NCI-H1436 (cell line): Measurements from ENCODE around the gene EDN1.
"Not testable (repeated sequence)": the region's sequence is repeated elsewhere in the genome, so short reads cannot be mapped to it uniquely, and the experiment has no call there.

Experiments used
- DNase-seq: peaks from one replicate; lab custom pipeline; 2025; lab: John Stamatoyannopoulos, UW

EDN1 gene

GRCh38 chr6:12294851-12295536 lies 4.8 kb downstream of the EDN1 start:
- DNase-seq: no peak

GRCh38 chr6:12295558-12296254 lies 5.5 kb downstream of the EDN1 start:
- no peak for DNase-seq

GRCh38 chr6:12296255-12296573 lies 6.1 kb downstream of the EDN1 start:
- DNase-seq: no peak

GRCh38 chr6:12296604-12297003 lies 6.4 kb downstream of the EDN1 start:
- no peak for DNase-seq

- DNase-seq: no peak
Measured at GRCh38 chr6:12297363-12298016, 7.3 kb downstream of the EDN1 start.

- DNase-seq: no peak
Measured at GRCh38 chr6:12298017-12298978, 8.1 kb downstream of the EDN1 start.

GRCh38 chr6:12298995-12299394 lies 8.8 kb downstream of the EDN1 start:
- DNase-seq: no peak

- DNase-seq: no peak
Measured at GRCh38 chr6:12301018-12301417, 10.9 kb downstream of the EDN1 start.

- DNase-seq: no peak
Measured at GRCh38 chr6:12304487-12304886, 14.3 kb downstream of the EDN1 start.

- DNase-seq: no peak
Measured at GRCh38 chr6:12309070-12309469, 18.9 kb downstream of the EDN1 start.

GRCh38 chr6:12311106-12311505 lies 20.9 kb downstream of the EDN1 start:
- no peak for DNase-seq

- no peak for DNase-seq
Measured at GRCh38 chr6:12312736-12313135, 22.6 kb downstream of the EDN1 start.

GRCh38 chr6:12313306-12313991 lies 23.3 kb downstream of the EDN1 start:
- no peak for DNase-seq

GRCh38 chr6:12313992-12314589 lies 23.9 kb downstream of the EDN1 start:
- DNase-seq: no peak

- no peak for DNase-seq
Measured at GRCh38 chr6:12314751-12315150, 24.6 kb downstream of the EDN1 start.

GRCh38 chr6:12315292-12316081 lies 25.3 kb downstream of the EDN1 start:
- no peak for DNase-seq

GRCh38 chr6:12318749-12319148 lies 28.6 kb downstream of the EDN1 start:
- DNase-seq: no peak

- DNase-seq: not testable (repeated sequence)
Measured at GRCh38 chr6:12320074-12320473, 29.9 kb downstream of the EDN1 start.

GRCh38 chr6:12324099-12324498 lies 33.9 kb downstream of the EDN1 start:
- no peak for DNase-seq

- DNase-seq: no peak
Measured at GRCh38 chr6:12324748-12325147, 34.6 kb downstream of the EDN1 start.
